Gastroesophageal sphincter (tissue), 4 donors: ENCODE data around the gene LRIG1. TPM values are rescaled to one million over a fixed set of nuclear protein-coding genes. Genes with fewer than 3 reads are reported as not detected.

Source experiments
- ATAC-seq: fragments of 150-250 bp; one replicate; pipeline ENCODE4 v1.9.1; 2016; ENCODE audit warnings: mild to moderate bottlenecking, moderate library complexity
- H3K27ac ChIP-seq, 4 donors: fragments of 200-600 bp; sonication (generic) in 3 of 4; 1 replicate in 3 of 4; 2 replicates in 1 of 4; pipeline ENCODE4 v1.5.1; 2016 to 2019
- H3K27me3 ChIP-seq: fragments of 200-600 bp; sonication (generic); one replicate; pipeline ENCODE4 v1.5.1; 2019
- H3K36me3 ChIP-seq, 2 donors: fragments of 200-600 bp; sonication (generic); one replicate each; pipeline ENCODE4 v1.5.1; 2019; ENCODE audit warnings: control low read depth in 1 of 2
- H3K4me1 ChIP-seq, 3 donors: fragments of 200-600 bp; sonication (generic); 1 replicate in 2 of 3; 2 replicates in 1 of 3; pipeline ENCODE4 v1.5.1; 2016 to 2019; ENCODE audit warnings: control low read depth in 2 of 3
- H3K4me3 ChIP-seq, 2 donors: fragments of 200-600 bp; sonication (generic); one replicate each; pipeline ENCODE4 v1.5.1; 2019; ENCODE audit warnings: mild to moderate bottlenecking in 1 of 2, moderate library complexity in 1 of 2
- H3K9me3 ChIP-seq, 3 donors: fragments of 200-600 bp; sonication (generic); one replicate each; pipeline ENCODE4 v1.5.1; 2017 to 2019; ENCODE audit warnings: control low read depth in 2 of 3
- CTCF ChIP-seq, 4 experiments: fragments of 200-600 bp in 2 of 4; fragments of 450-650 bp in 2 of 4; sonication (generic) in 1 of 4; IDR thresholded peaks; one replicate each; pipeline ENCODE4 v1.5.1; 2017 to 2019; ENCODE audit warnings: antibody characterized with exemption in 4 of 4, mild to moderate bottlenecking in 2 of 4, moderate library complexity in 2 of 4
- EP300 ChIP-seq: sonication (generic); formaldehyde crosslinking; IDR thresholded peaks from one replicate; pipeline ENCODE4 v1.6.1; 2017; ENCODE audit warnings: antibody characterized with exemption, mild to moderate bottlenecking
- POLR2A ChIP-seq, 2 donors: fragments of 450-650 bp; IDR thresholded peaks; one replicate each; pipeline ENCODE4 v1.6.1; 2017; ENCODE audit warnings: antibody characterized with exemption in 2 of 2, mild to moderate bottlenecking in 2 of 2, moderate library complexity in 1 of 2
- POLR2AphosphoS5 ChIP-seq: sonication (generic); formaldehyde crosslinking; IDR thresholded peaks from one replicate; pipeline ENCODE4 v1.6.1; 2017; ENCODE audit warnings: antibody characterized with exemption
- WGBS, 2 donors: methylation state at CpG; one replicate each; pipeline ENCODE4 v1.1.5; 2018; ENCODE audit warnings: low coverage in 1 of 2; 5-methylcytosine and 5-hydroxymethylcytosine counted together
- total RNA-seq, 4 donors: library from RNA; depleted of rRNA; stranded (reverse); fragments of >200 nt; gene quantifications; one replicate each; pipeline ENCODE4 v1.1.0, GENCODE V29; 2016

LRIG1 gene
- total RNA-seq, 4 donors from 2014 or later = 104 to 217 (median 157) TPM

GRCh38 chr3:66399529-66400232 is 101.1 kb downstream of the LRIG1 start:
- Histone ChIP-seq H3K27ac (no peak overlapping the region), H3K9me3 (no peaks in the 10 kb centered on the region), H3K36me3 (peaks cover 0 to 86% of the 10 kb centered on the region in 2 donors), H3K4me3 (no peak overlapping the region), H3K4me1 (peaks cover 0 to 75% (median 19%) of the 10 kb centered on the region in 3 donors), H3K27me3 (no peaks in the 10 kb centered on the region)
- no peak for ATAC-seq
- TF ChIP-seq CTCF (IDR thresholded peaks at IDR 0.05) (no peak), POLR2A (IDR thresholded peaks at IDR 0.05) (no peak), EP300 (no peak), POLR2AphosphoS5 (no peak)
- WGBS, 2 donors = 91 to 100% methylated on average over 4 to 7 of the region's 10 CpGs

GRCh38 chr3:66398228-66399025 is 102.4 kb downstream of the LRIG1 start:
- ATAC-seq = no peak
- Histone ChIP-seq H3K27ac (peak overlapping the region in 3 of 4 donors; percentile 7 to 14 (median 8)), H3K27me3 (no peaks in the 10 kb centered on the region), H3K4me3 (no peak overlapping the region), H3K4me1 (peaks cover 0 to 74% (median 19%) of the 10 kb centered on the region in 3 donors), H3K36me3 (peaks cover 0 to 86% of the 10 kb centered on the region in 2 donors), H3K9me3 (no peaks in the 10 kb centered on the region)
- no peak for TF ChIP-seq CTCF (IDR thresholded peaks at IDR 0.05)
- TF ChIP-seq POLR2A (IDR thresholded peaks at IDR 0.05) = no peak
- no peak for TF ChIP-seq EP300
- TF ChIP-seq POLR2AphosphoS5 = no peak
- WGBS, 2 donors = 83 to 85% methylated on average over 4 to 7 of the region's 9 CpGs

GRCh38 chr3:66397745-66398144 is 103.1 kb downstream of the LRIG1 start:
- no peak overlapping the region for H3K4me3 ChIP-seq
- no peaks in the 10 kb centered on the region for H3K27me3 ChIP-seq
- TF ChIP-seq CTCF (IDR thresholded peaks at IDR 0.05) (no peak), POLR2AphosphoS5 (peak; percentile 61)
- 17 to 47% methylated on average over 1 to 2 of the region's 2 CpGs for WGBS, 2 donors
- peak; percentile 34 for ATAC-seq
- H3K4me1 ChIP-seq = peaks cover 0 to 73% (median 15%) of the 10 kb centered on the region in 3 donors
- H3K9me3 ChIP-seq = no peaks in the 10 kb centered on the region
- H3K36me3 ChIP-seq = peaks cover 0 to 86% of the 10 kb centered on the region in 2 donors
- peak overlapping the region in 2 of 4 donors; percentile 7 to 8 for H3K27ac ChIP-seq

GRCh38 chr3:66396888-66397287 is 103.9 kb downstream of the LRIG1 start:
- H3K4me1 ChIP-seq = peaks cover 0 to 73% (median 10%) of the 10 kb centered on the region in 3 donors

More at GRCh38 chr3:66396888-66397287, 103.9 kb downstream of the LRIG1 start:
- no peak for ATAC-seq
- Histone ChIP-seq H3K36me3 (peaks cover 0 to 92% of the 10 kb centered on the region in 2 donors), H3K27ac (no peak overlapping the region), H3K4me3 (no peak overlapping the region), H3K9me3 (no peaks in the 10 kb centered on the region), H3K27me3 (no peaks in the 10 kb centered on the region)
- 100% methylated on average over 4 of the region's 9 CpGs; no CpG with 5 or more reads in 1 of the 2 donors for WGBS, 2 donors
- TF ChIP-seq CTCF (IDR thresholded peaks at IDR 0.05) (no peak), POLR2A (IDR thresholded peaks at IDR 0.05) (no peak), EP300 (no peak), POLR2AphosphoS5 (no peak)
